Loucy (cell line): ENCODE data around the gene DYRK2.

Experiments used
- CTCF ChIP-seq: fragments of 200-600 bp; sonication (generic); conservative IDR thresholded peaks from 2 replicates; pipeline ENCODE4 v1.5.1; 2014; ENCODE audit warnings: mild to moderate bottlenecking, antibody characterized with exemption, low read length
- EZH2phosphoT487 ChIP-seq: fragments of 200-600 bp; IDR thresholded peaks from 2 replicates; pipeline ENCODE4 v1.6.1; 2018; ENCODE audit warnings: antibody characterized with exemption, mild to moderate bottlenecking, moderate library complexity, borderline replicate concordance

GRCh38 chr12:67702136-67702535, 53.6 kb downstream of the DYRK2 start:
- TF ChIP-seq CTCF (no peak), EZH2phosphoT487 (no peak)
